ENCODE results near the gene MAPK10.
"Not testable (repeated sequence)": the region's sequence is repeated elsewhere in the genome, so short reads cannot be mapped to it uniquely, and the experiment has no call there.

MAPK10 gene

DNA sequence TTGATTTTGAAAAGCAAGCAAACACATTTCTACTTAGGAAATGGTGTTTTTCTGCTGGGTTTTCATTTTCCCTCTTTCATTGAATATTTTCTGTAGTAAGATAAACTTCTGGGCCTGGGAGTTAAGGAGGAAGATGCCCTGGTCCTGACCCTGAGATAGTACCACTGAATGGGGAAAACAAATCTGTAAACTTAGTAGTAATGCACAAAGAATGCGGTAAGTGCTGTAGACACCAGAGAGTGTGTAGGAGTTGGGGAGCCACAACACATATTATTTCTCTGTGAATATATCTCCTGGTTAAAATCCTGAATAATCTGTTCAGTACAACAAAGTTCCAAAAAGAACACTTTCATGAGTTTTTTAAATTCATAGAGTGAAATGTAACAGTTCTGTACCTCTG is 178.3 kb downstream of the MAPK10 start:
- Histone ChIP-seq H3K4me1 (ENCODE audit: control insufficient read depth in 5 of 5, insufficient read depth in 5 of 5, low read length in 5 of 5) (no peaks in the 10 kb centered on the region), H3K36me3 (ENCODE audit: control insufficient read depth in 5 of 5, insufficient read depth in 5 of 5, low read length in 5 of 5) (no peaks in the 10 kb centered on the region), H3K9me3 (ENCODE audit: control insufficient read depth in 5 of 5, low read length in 5 of 5) (peaks cover 0 to 15% (median 7%) of the 10 kb centered on the region in 5 donors), H3K27me3 (ENCODE audit: control insufficient read depth in 5 of 5, insufficient read depth in 4 of 5, low read length in 5 of 5) (no peaks in the 10 kb centered on the region), H3K27ac (ENCODE audit: low read depth, low read length) (no peak overlapping the region), H3K4me3 (ENCODE audit: low read depth in 1 of 5, low read length in 5 of 5) (no peak overlapping the region), H3K9ac (ENCODE audit: low read length in 5 of 5) (no peak overlapping the region)

- Histone ChIP-seq H3K4me1 (ENCODE audit: control insufficient read depth in 5 of 5, insufficient read depth in 5 of 5, low read length in 5 of 5) (no peaks in the 10 kb centered on the region), H3K27me3 (ENCODE audit: control insufficient read depth in 5 of 5, insufficient read depth in 4 of 5, low read length in 5 of 5) (no peaks in the 10 kb centered on the region)
Observed at GRCh38 chr4:86178211-86178610, 181.6 kb downstream of the MAPK10 start.

DNA sequence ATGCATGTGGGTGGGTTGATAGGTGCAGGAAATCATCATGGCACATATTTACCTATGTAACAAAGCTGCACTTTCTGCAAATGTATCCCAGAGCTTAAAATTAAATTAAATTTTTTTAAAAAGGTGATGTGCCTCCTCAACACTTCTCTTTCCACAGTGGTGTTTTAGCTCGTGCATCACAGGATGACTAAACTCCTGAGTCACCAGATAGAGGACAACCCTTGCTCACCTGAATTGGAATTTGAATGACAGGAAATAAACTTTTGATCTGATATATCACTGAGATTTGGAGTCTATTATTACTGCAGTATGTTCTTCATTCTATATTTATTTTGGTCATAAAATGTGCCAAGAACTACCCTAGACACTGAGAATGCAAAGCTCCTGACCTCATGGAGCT is 185.3 kb downstream of the MAPK10 start:
- no peaks in the 10 kb centered on the region for H3K4me1 ChIP-seq (ENCODE audit: control insufficient read depth in 5 of 5, insufficient read depth in 5 of 5, low read length in 5 of 5)
- no peaks in the 10 kb centered on the region for H3K27me3 ChIP-seq (ENCODE audit: control insufficient read depth in 5 of 5, insufficient read depth in 4 of 5, low read length in 5 of 5)
- H3K9ac ChIP-seq (ENCODE audit: low read length in 5 of 5): no peak overlapping the region

More at GRCh38 chr4:86178211-86178610, 181.6 kb downstream of the MAPK10 start:
- Histone ChIP-seq H3K9me3 (ENCODE audit: control insufficient read depth in 5 of 5, low read length in 5 of 5) (peaks cover 0 to 10% (median 4%) of the 10 kb centered on the region in 5 donors), H3K9ac (ENCODE audit: low read length in 5 of 5) (no peak overlapping the region), H3K4me3 (ENCODE audit: low read depth in 1 of 5, low read length in 5 of 5) (no peak overlapping the region), H3K27ac (ENCODE audit: low read depth, low read length) (no peak overlapping the region), H3K36me3 (ENCODE audit: control insufficient read depth in 5 of 5, insufficient read depth in 5 of 5, low read length in 5 of 5) (no peaks in the 10 kb centered on the region)

GRCh38 chr4:86168335-86168734 is 191.5 kb downstream of the MAPK10 start:
- H3K27me3 ChIP-seq (ENCODE audit: control insufficient read depth in 5 of 5, insufficient read depth in 4 of 5, low read length in 5 of 5); H3K9me3 ChIP-seq (ENCODE audit: control insufficient read depth in 5 of 5, low read length in 5 of 5); H3K4me3 ChIP-seq (ENCODE audit: low read depth in 1 of 5, low read length in 5 of 5); H3K4me1 ChIP-seq (ENCODE audit: control insufficient read depth in 5 of 5, insufficient read depth in 5 of 5, low read length in 5 of 5); H3K9ac ChIP-seq (ENCODE audit: low read length in 5 of 5); H3K27ac ChIP-seq (ENCODE audit: low read depth, low read length); H3K36me3 ChIP-seq (ENCODE audit: control insufficient read depth in 5 of 5, insufficient read depth in 5 of 5, low read length in 5 of 5): not testable (repeated sequence)

More for the DNA sequence above, 185.3 kb downstream of the MAPK10 start:
- peaks cover 0 to 4% (median 0%) of the 10 kb centered on the region in 5 donors for H3K9me3 ChIP-seq (ENCODE audit: control insufficient read depth in 5 of 5, low read length in 5 of 5)
- H3K36me3 ChIP-seq (ENCODE audit: control insufficient read depth in 5 of 5, insufficient read depth in 5 of 5, low read length in 5 of 5): no peaks in the 10 kb centered on the region
- no peak overlapping the region for H3K27ac ChIP-seq (ENCODE audit: low read depth, low read length)
- H3K4me3 ChIP-seq (ENCODE audit: low read depth in 1 of 5, low read length in 5 of 5): no peak overlapping the region

DNA sequence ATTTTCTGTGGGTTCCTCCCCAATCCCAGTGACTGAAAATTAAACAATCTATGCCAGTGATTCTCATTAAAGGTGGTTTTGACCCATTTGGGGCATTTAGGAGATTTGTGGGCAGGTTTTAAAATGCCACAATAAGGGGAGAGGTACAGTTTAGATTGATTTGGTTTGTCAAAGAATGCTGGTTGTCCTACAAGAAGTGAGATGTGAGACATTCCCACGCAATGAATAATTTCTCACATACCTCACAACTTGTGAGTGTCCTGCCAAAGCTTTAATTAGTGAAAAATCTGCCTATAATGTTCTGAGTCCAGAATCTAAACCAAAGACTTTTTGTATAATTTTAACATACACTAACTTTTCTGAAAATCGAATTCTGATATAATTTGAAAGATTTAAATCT is 199.4 kb downstream of the MAPK10 start:
- Histone ChIP-seq H3K4me1 (ENCODE audit: control insufficient read depth in 5 of 5, insufficient read depth in 5 of 5, low read length in 5 of 5) (no peaks in the 10 kb centered on the region), H3K27me3 (ENCODE audit: control insufficient read depth in 5 of 5, insufficient read depth in 4 of 5, low read length in 5 of 5) (no peaks in the 10 kb centered on the region), H3K27ac (ENCODE audit: low read depth, low read length) (no peak overlapping the region)

DNA sequence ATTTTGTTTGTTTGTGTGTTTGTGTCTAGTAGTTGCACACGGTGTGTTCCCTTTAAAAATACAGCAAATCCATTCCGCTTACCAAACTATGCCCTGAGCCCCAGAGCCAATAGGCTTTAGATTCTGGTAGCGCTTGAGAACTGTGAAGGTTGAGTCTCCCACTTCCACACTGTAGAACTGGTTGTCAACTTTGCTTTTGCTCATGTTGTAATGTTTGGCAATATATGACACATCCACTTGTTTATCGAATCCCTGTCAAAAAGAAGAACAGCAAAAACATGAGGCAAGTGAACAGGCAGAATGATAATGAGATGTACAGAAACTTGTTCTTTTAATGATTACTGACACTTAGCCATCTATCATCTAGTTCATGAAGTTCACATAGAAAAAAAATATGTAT is 200.6 kb downstream of the MAPK10 start:
- Histone ChIP-seq H3K4me1 (ENCODE audit: control insufficient read depth in 5 of 5, insufficient read depth in 5 of 5, low read length in 5 of 5) (no peaks in the 10 kb centered on the region), H3K27me3 (ENCODE audit: control insufficient read depth in 5 of 5, insufficient read depth in 4 of 5, low read length in 5 of 5) (no peaks in the 10 kb centered on the region), H3K9ac (ENCODE audit: low read length in 5 of 5) (no peak overlapping the region), H3K27ac (ENCODE audit: low read depth, low read length) (no peak overlapping the region), H3K9me3 (ENCODE audit: control insufficient read depth in 5 of 5, low read length in 5 of 5) (no peaks in the 10 kb centered on the region), H3K36me3 (ENCODE audit: control insufficient read depth in 5 of 5, insufficient read depth in 5 of 5, low read length in 5 of 5) (peaks cover 0 to 8% (median 0%) of the 10 kb centered on the region in 5 donors), H3K4me3 (ENCODE audit: low read depth in 1 of 5, low read length in 5 of 5) (no peak overlapping the region)

More for the DNA sequence above, 199.4 kb downstream of the MAPK10 start:
- H3K4me3 ChIP-seq (ENCODE audit: low read depth in 1 of 5, low read length in 5 of 5): no peak overlapping the region
- H3K9ac ChIP-seq (ENCODE audit: low read length in 5 of 5): no peak overlapping the region
- peaks cover 0 to 8% (median 0%) of the 10 kb centered on the region in 5 donors for H3K36me3 ChIP-seq (ENCODE audit: control insufficient read depth in 5 of 5, insufficient read depth in 5 of 5, low read length in 5 of 5)
- H3K9me3 ChIP-seq (ENCODE audit: control insufficient read depth in 5 of 5, low read length in 5 of 5): no peaks in the 10 kb centered on the region

DNA sequence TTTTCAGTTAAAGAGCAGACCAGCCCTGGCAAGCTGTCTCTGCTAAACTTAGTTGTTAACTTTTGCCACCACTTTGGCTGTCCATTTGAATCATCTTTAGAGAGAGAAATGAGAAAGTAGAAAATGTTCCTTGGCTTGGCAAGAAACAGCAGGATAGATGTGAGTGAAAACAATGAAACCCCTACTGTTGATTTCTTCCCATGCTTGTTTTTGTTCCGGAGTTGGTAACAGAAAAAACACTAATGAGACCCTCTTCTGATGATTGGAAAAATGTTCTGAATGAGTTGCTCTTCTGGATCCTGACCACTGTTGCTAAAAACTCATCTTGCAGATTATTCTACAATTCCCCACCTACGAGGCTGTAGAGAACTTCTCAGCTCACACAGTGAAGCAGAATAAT is 203.3 kb downstream of the MAPK10 start:
- Histone ChIP-seq H3K36me3 (ENCODE audit: control insufficient read depth in 5 of 5, insufficient read depth in 5 of 5, low read length in 5 of 5) (peaks cover 0 to 12% (median 0%) of the 10 kb centered on the region in 5 donors), H3K27ac (ENCODE audit: low read depth, low read length) (no peak overlapping the region), H3K4me1 (ENCODE audit: control insufficient read depth in 5 of 5, insufficient read depth in 5 of 5, low read length in 5 of 5) (no peaks in the 10 kb centered on the region), H3K4me3 (ENCODE audit: low read depth in 1 of 5, low read length in 5 of 5) (no peak overlapping the region), H3K9me3 (ENCODE audit: control insufficient read depth in 5 of 5, low read length in 5 of 5) (no peaks in the 10 kb centered on the region), H3K27me3 (ENCODE audit: control insufficient read depth in 5 of 5, insufficient read depth in 4 of 5, low read length in 5 of 5) (no peaks in the 10 kb centered on the region), H3K9ac (ENCODE audit: low read length in 5 of 5) (no peak overlapping the region)

DNA sequence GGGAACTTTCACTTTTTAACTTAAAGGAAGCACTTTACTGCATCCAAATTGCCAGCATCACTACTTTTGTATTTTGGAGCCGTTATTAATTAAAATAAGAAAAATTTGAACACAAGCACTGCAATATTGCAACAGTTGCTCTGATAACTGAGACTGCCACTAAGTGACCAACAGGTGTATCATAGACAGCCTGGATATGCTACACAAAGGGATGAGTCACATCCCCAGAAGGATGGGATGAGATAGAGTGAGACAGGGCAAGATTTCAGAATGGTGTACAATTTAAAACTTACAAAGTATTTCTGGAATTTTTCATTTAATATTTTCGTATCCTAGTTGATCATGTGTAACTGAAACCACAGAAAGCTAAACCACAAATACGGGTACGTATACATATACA is 204.1 kb downstream of the MAPK10 start:
- Histone ChIP-seq H3K4me1 (ENCODE audit: control insufficient read depth in 5 of 5, insufficient read depth in 5 of 5, low read length in 5 of 5) (no peaks in the 10 kb centered on the region), H3K27ac (ENCODE audit: low read depth, low read length) (no peak overlapping the region), H3K4me3 (ENCODE audit: low read depth in 1 of 5, low read length in 5 of 5) (no peak overlapping the region), H3K27me3 (ENCODE audit: control insufficient read depth in 5 of 5, insufficient read depth in 4 of 5, low read length in 5 of 5) (no peaks in the 10 kb centered on the region), H3K36me3 (ENCODE audit: control insufficient read depth in 5 of 5, insufficient read depth in 5 of 5, low read length in 5 of 5) (peaks cover 0 to 12% (median 0%) of the 10 kb centered on the region in 5 donors), H3K9ac (ENCODE audit: low read length in 5 of 5) (no peak overlapping the region), H3K9me3 (ENCODE audit: control insufficient read depth in 5 of 5, low read length in 5 of 5) (no peaks in the 10 kb centered on the region)

DNA sequence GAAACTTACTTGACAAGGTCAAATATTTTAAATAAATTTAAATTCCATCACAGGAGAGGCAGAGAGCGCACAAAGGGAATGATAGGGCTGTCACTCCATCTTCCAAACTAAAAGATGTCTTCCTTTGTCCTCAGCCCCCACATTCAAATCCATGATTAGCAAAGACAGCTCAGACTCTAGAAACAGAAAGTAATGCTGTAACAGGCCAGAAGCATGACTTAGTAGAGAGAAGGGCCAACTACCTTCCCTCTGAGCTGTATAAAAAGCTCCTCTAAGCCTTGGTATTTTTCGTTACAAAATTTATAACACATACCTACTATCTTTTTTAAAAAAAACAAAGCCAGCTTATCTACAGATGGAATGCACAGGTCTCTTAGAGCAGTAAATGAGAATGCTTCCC is 207.4 kb downstream of the MAPK10 start:
- Histone ChIP-seq H3K36me3 (ENCODE audit: control insufficient read depth in 5 of 5, insufficient read depth in 5 of 5, low read length in 5 of 5) (peaks cover 0 to 9% (median 0%) of the 10 kb centered on the region in 5 donors), H3K4me1 (ENCODE audit: control insufficient read depth in 5 of 5, insufficient read depth in 5 of 5, low read length in 5 of 5) (no peaks in the 10 kb centered on the region), H3K4me3 (ENCODE audit: low read depth in 1 of 5, low read length in 5 of 5) (no peak overlapping the region), H3K27ac (ENCODE audit: low read depth, low read length) (no peak overlapping the region), H3K9ac (ENCODE audit: low read length in 5 of 5) (no peak overlapping the region), H3K9me3 (ENCODE audit: control insufficient read depth in 5 of 5, low read length in 5 of 5) (no peaks in the 10 kb centered on the region), H3K27me3 (ENCODE audit: control insufficient read depth in 5 of 5, insufficient read depth in 4 of 5, low read length in 5 of 5) (no peaks in the 10 kb centered on the region)

DNA sequence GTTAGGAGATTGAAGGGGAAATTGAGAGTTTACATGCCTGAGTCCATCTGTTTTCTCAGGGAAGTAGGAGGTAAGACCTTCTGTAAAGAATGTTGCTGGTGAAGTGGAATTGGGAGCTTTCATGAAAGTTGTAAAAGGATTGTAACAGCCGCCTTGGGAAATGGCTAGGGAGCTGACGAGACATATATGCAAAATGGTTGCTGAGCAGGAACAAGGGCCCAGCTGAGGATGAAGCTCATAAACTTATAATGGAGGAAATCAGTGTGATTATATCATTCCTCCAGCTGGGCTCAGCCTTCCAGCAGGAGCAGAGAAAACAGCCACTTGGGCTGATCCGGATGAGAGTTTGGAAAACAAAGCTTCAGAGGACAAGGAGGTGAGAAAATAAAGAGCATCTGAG is 208.7 kb downstream of the MAPK10 start:
- Histone ChIP-seq H3K36me3 (ENCODE audit: control insufficient read depth in 5 of 5, insufficient read depth in 5 of 5, low read length in 5 of 5) (peaks cover 0 to 4% (median 0%) of the 10 kb centered on the region in 5 donors), H3K9ac (ENCODE audit: low read length in 5 of 5) (no peak overlapping the region), H3K27me3 (ENCODE audit: control insufficient read depth in 5 of 5, insufficient read depth in 4 of 5, low read length in 5 of 5) (no peaks in the 10 kb centered on the region), H3K27ac (ENCODE audit: low read depth, low read length) (no peak overlapping the region), H3K4me3 (ENCODE audit: low read depth in 1 of 5, low read length in 5 of 5) (no peak overlapping the region), H3K4me1 (ENCODE audit: control insufficient read depth in 5 of 5, insufficient read depth in 5 of 5, low read length in 5 of 5) (no peaks in the 10 kb centered on the region), H3K9me3 (ENCODE audit: control insufficient read depth in 5 of 5, low read length in 5 of 5) (no peaks in the 10 kb centered on the region)

DNA sequence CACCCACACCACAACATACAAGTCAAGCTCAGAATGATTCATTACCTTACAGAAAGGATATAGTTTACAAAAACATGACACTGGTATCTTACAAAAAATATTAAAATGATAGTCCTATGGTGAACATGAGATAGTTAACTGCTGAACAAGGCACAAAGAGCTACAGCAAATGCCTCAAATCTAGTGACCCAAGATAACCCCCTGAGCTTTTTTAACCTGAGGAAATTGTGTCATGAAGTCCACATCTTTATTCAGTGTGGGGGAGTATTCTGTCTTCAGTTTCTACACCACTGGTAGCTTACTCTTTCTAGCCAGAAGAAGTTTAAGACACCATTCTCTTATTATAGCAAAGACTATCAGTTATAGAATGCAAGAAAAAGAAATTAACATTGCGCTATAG is 218.7 kb downstream of the MAPK10 start:
- no peaks in the 10 kb centered on the region for H3K9me3 ChIP-seq (ENCODE audit: control insufficient read depth in 5 of 5, low read length in 5 of 5)
- no peaks in the 10 kb centered on the region for H3K27me3 ChIP-seq (ENCODE audit: control insufficient read depth in 5 of 5, insufficient read depth in 4 of 5, low read length in 5 of 5)
- H3K4me3 ChIP-seq (ENCODE audit: low read depth in 1 of 5, low read length in 5 of 5): no peak overlapping the region
- H3K9ac ChIP-seq (ENCODE audit: low read length in 5 of 5): no peak overlapping the region
- H3K36me3 ChIP-seq (ENCODE audit: control insufficient read depth in 5 of 5, insufficient read depth in 5 of 5, low read length in 5 of 5): no peaks in the 10 kb centered on the region
- no peak overlapping the region for H3K27ac ChIP-seq (ENCODE audit: low read depth, low read length)
- no peaks in the 10 kb centered on the region for H3K4me1 ChIP-seq (ENCODE audit: control insufficient read depth in 5 of 5, insufficient read depth in 5 of 5, low read length in 5 of 5)
